GM11168 (cell line): ENCODE data around the gene SEMA4D.

Experiments used
- in situ Hi-C: fragments of 300-500 bp; cut with MboI; formaldehyde crosslinking; loops from one replicate; pipeline ENCODE4 v1.12.0; 2022; ENCODE audit warnings: low sequenced_read_pairs; ENCODE audit not compliant: unreplicated experiment

Gene SEMA4D

GRCh38 chr9:89438194-89438593, 59.7 kb downstream of the SEMA4D start:
- in situ Hi-C loops, result no loop called here

DNA sequence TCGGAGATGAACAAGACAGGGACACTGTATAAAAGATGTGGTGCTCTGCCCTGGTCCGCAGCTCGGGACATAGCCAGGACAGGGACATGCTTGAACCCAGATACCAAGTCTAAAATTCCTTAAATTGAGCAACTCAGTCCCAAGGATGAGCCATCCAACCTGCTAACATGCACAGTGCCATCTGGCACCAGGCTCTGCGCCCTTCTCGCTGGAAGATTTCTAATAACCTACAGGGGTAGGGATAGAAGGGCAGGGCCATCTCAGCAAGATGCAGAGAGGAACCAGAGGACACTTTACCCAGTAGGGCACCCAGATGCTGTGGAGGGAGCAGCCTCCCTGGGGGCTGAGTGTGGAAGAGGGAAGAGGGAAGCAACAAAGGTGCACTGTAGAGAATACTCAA, 60.1 kb downstream of the SEMA4D start:
- in situ Hi-C loops, result no loop called here

GRCh38 chr9:89436963-89437625, 60.8 kb downstream of the SEMA4D start:
- in situ Hi-C loops, result no loop called here

- in situ Hi-C loops, result no loop called here
Observed at GRCh38 chr9:89436326-89436725, 61.6 kb downstream of the SEMA4D start.

DNA sequence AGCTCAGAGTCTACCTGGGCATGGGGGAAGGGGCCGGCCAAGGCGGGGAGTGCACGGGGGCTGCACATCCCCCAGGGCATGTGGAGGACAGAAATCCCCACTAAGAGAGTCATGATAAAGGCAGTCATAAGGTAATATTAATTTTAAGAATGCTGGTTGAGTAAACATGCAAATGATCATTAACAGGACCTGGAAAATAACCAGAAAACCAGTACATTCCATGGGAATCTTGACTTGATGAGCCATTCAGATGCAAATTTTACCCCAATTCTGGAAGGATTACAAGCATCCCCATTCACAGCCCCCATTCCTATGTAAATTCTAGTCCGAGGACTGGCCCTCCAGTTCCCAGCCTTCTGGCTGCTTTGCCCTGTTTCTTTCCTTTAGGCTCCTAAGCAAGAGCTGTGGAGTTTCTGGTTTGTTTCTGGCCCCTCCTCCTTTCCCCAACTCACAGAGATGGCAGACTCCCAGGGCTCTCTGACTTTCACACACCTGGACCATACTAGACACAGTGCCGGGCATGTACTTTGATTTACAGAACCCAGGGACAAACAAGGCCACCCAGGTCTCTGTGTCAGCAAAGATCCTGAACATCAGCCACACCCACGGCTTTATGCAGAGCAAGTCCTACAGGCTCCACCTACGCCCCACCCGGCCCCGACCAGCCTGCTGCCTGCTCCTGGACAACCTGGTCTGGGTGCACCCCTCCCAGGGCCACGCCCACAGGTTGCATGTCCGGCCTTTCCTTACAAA, 62.7 kb downstream of the SEMA4D start:
- in situ Hi-C loops, result no loop called here

DNA sequence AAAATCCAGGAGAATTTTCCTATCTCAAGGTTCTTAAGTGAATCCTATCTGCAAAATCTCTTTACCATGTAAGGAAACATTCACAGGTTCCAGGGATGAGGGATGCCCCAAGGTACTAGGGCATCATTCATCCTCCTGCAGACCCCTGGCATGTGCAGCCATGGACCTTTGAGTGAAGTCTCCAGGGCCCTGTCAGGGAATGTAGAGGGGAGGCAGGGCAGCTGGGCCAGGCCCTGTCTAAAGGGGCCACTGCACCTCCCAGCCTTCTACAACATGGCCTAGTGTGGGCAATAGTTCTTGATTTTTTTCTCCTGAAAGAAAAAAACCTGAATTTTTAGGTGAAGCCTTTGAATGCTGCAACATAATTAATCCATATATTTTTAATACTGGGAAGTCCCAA, 63.3 kb downstream of the SEMA4D start:
- in situ Hi-C loops, result no loop called here

DNA sequence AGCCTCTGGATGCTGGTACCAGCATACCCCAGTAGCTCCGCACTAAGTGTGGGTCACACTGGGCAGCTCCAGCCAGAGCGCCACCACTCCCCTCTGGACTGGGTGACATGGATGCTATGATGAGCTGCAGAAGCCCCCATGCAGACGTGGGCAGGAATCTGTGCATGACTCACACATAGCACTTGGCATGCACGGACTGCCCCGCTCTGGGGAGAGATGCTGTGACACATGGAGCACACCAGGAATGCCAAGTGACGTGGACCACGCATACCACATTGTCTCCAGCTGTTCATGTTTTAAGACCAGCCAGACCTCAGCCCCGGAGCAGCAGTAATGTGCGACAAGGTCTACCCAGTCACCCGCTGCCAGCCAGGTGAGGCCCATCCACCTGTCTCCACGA, 64.1 kb downstream of the SEMA4D start:
- in situ Hi-C loops, result no loop called here

- in situ Hi-C loops, result no loop called here
Observed at GRCh38 chr9:89432986-89433530, 64.9 kb downstream of the SEMA4D start.

- in situ Hi-C loops, result no loop called here
Observed at GRCh38 chr9:89431930-89432725, 65.8 kb downstream of the SEMA4D start.

GRCh38 chr9:89430995-89431394, 66.9 kb downstream of the SEMA4D start:
- in situ Hi-C loops, result no loop called here

GRCh38 chr9:89428901-89429890, 68.7 kb downstream of the SEMA4D start:
- in situ Hi-C loops, result no loop called here

- in situ Hi-C loops, result no loop called here
Observed at GRCh38 chr9:89428222-89428761, 69.6 kb downstream of the SEMA4D start.

DNA sequence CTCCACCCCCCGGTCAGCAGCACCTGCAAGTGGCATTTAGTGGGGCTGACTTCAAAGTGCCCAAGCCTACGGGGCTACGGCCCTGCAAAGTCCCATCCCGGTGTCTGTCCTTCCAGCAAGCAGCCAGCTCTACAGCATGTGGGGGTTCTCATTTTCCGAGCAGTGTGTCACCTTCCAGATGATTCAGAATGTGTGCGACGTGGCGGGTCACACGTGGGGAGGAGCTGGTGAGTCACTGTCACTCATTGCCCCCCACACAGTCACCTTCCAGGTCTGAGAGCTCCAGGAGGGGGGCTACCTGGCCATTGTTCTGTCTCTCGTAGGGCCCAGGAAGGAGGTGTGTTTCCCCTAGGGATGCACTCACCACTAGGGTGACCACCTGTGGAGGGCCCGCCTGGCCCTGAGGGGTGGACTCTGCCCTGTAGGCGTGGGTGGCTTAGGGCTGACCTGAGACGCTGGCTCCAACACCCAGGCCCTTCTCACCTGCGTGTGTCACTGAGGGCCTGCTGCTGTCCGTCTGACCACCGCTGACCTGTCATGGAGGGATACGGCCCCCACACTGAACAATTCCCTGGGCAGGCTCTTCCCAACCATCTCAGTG, 70.2 kb downstream of the SEMA4D start:
- in situ Hi-C loops, result no loop called here

DNA sequence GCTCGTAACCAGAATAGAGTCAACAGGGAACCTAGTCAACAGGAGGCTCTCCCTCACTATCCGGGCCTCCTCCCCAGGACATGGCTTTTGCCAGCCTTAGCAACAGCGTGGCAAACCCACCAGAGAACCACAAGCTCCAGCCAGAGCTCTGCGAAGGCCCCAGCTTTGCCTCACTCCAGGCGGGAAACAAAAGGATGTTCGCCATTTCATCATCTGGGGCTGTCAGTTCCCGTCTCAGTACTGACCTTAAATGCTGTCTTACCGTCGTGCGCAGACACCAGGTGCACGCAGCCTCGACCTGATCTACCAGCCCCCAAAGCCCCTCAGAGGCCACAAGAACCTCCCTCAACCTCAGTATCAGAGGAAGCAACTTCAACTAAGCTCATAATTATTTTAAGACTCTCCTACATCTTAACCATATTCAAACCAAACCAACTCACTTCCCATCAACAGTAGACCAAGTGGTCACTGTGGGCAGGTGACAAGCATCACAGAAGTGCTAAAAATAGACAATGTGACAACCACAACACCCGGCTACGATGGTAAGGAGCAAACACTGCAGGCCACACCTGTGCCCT, 71.4 kb downstream of the SEMA4D start:
- in situ Hi-C loops, result no loop called here

GRCh38 chr9:89425921-89426383, 72.0 kb downstream of the SEMA4D start:
- in situ Hi-C loops, result no loop called here

GRCh38 chr9:89425024-89425805, 72.7 kb downstream of the SEMA4D start:
- in situ Hi-C loops, result no loop called here

DNA sequence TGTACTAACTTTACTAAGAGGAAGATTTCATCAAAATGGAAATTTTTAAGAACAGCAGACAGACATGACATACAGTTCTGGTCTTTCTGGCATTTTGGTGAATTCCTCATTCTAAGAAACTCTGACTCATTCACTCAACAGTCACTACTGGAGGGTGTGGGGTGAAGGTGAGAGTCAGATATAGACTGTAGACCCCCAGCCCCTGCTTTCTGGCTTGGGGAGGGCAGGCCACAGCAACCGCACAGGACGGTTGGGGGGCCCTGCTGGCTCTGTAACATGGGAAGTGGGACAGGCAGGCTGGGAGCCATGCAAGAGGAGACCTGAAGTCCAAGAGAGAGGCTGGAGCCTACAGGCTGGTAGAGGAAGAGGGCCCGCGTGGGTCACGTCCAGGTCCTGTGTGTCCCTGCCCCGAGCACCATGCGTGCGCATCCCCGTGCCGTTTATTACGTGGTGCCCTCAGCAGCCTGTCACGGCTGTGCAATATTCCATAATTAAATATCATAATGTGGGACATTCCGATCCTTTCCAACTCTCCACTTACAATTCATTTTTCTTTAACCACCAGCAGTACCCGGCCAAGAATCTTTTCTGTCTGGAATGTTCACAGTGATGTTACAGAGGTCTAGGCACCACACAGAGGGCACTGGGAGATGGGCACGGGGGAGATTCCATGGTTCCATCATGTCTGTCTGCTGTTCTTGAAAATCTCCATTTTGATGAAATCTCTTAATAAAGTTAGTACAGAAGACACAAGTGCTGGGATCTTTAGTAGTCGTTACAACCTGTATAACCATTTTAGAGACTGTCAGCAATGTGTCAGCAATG, 75.5 kb downstream of the SEMA4D start:
- in situ Hi-C loops, result no loop called here
